Astrocyte of the cerebellum (primary cell): Measurements from ENCODE around the gene RPS8.

Experiments used
- DNase-seq: peaks from one replicate; pipeline ENCODE4 v3.0.0-alpha.2; 2011; ENCODE audit warnings: low read depth
- H3K4me3 ChIP-seq: 2 replicates; pipeline ENCODE4 v1.5.1; 2011; ENCODE audit warnings: mild to moderate bottlenecking, low read depth, low read length, moderate library complexity
- CTCF ChIP-seq: IDR thresholded peaks from 2 replicates; pipeline ENCODE4 v1.5.1; 2012; ENCODE audit warnings: low read length, low read depth, moderate library complexity, mild to moderate bottlenecking; ENCODE audit errors: missing control alignments
- in situ Hi-C: cut with HindIII; loops from 2 replicates; pipeline ENCODE4 v1.10.0; 2017; ENCODE audit warnings: low sequenced_read_pairs

The RPS8 gene

GRCh38 chr1:44798481-44799365, 23.4 kb downstream of the RPS8 start:
- TF ChIP-seq CTCF: no peak
- in situ Hi-C loops: no loop called here
- H3K4me3 ChIP-seq: no peak overlapping the region
- DNase-seq: no peak

- in situ Hi-C loops: no loop called here
- peak; percentile 91 for DNase-seq
- H3K4me3 ChIP-seq: peak within 1 kb of the TSS; percentile 80
- TF ChIP-seq CTCF: peak; percentile 91
Measured at GRCh38 chr1:44799770-44800584, 24.6 kb downstream of the RPS8 start, which contains the start of gene PLK3. Gene PLK3 (plus strand): TSS chr1:44800377. CDS start chr1:44800464, 87 bp downstream.

GRCh38 chr1:44801491-44802305, 26.4 kb downstream of the RPS8 start:
- DNase-seq: no peak
- no peak for TF ChIP-seq CTCF
- in situ Hi-C loops: no loop called here
- H3K4me3 ChIP-seq: peak overlapping the region; percentile 80

- DNase-seq: no peak
- peak overlapping the region; percentile 80 for H3K4me3 ChIP-seq
- in situ Hi-C loops: no loop called here
- TF ChIP-seq CTCF: no peak
Measured at GRCh38 chr1:44802306-44803061, 27.1 kb downstream of the RPS8 start.

GRCh38 chr1:44803062-44803311, 27.6 kb downstream of the RPS8 start:
- DNase-seq: no peak
- no peak overlapping the region for H3K4me3 ChIP-seq
- in situ Hi-C loops: no loop called here
- no peak for TF ChIP-seq CTCF
